Parathyroid adenoma (tissue), 2 donors: ENCODE measurements around the gene SORCS2.

Experiments
- H2AFZ ChIP-seq: fragments of 300-600 bp; sonication (generic); one replicate; pipeline ENCODE4 v1.7.0; 2017; ENCODE audit warnings: antibody characterized with exemption, mild to moderate bottlenecking
- H3K27ac ChIP-seq: fragments of 300-600 bp; sonication (generic); one replicate; pipeline ENCODE4 v1.7.0; 2017
- H3K27me3 ChIP-seq: fragments of 300-600 bp; sonication (generic); one replicate; pipeline ENCODE4 v1.7.0; 2017; ENCODE audit warnings: low read length; ENCODE audit not compliant: control insufficient read depth, insufficient read depth
- H3K36me3 ChIP-seq: fragments of 300-600 bp; sonication (generic); one replicate; pipeline ENCODE4 v1.7.0; 2017; ENCODE audit warnings: low read length; ENCODE audit not compliant: control insufficient read depth, insufficient read depth
- H3K4me1 ChIP-seq: fragments of 300-600 bp; sonication (generic); one replicate; pipeline ENCODE4 v1.7.0; 2017; ENCODE audit warnings: control low read depth
- H3K4me2 ChIP-seq: fragments of 300-600 bp; sonication (generic); one replicate; pipeline ENCODE4 v1.7.0; 2017; ENCODE audit warnings: low read length
- H3K4me3 ChIP-seq: fragments of 300-600 bp; sonication (generic); one replicate; pipeline ENCODE4 v1.7.0; 2017; ENCODE audit warnings: low read depth, low read length
- H3K79me2 ChIP-seq: fragments of 300-600 bp; sonication (generic); one replicate; pipeline ENCODE4 v1.7.0; 2017; ENCODE audit warnings: control low read depth
- H3K9ac ChIP-seq: fragments of 300-600 bp; sonication (generic); one replicate; pipeline ENCODE4 v1.7.0; 2017; ENCODE audit warnings: mild to moderate bottlenecking
- H3K9me3 ChIP-seq: fragments of 300-600 bp; sonication (generic); one replicate; pipeline ENCODE4 v1.7.0; 2017; ENCODE audit warnings: low read length; ENCODE audit not compliant: control insufficient read depth
- TF ChIP-seq, protein P1 (sequence below): fragments of 300-600 bp; sonication (generic); IDR thresholded peaks from one replicate; pipeline ENCODE4 v1.7.0; 2017; ENCODE audit warnings: antibody characterized with exemption, mild to moderate bottlenecking
- donor health status: primary hyperparathyroidism.

The SORCS2 gene

DNA sequence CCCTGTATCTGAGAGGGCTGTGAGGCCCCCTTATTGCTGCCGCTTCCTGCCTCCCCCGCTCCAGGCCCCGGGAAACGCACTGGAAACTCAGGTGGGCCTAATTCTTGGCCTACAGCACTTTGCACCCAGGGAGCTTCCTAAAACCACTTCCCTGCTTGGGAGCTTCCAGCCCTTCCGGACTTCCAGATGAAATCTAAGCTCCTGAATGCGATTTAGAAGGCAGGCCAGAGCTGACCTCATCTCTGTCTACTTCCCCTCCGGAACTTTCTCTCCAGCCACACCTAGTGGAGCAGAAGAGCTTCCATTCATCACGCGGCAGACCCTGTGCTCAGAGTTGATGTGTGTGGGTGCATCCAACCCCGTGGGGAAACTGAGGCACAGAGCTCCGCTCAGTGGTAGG, 84.2 kb downstream of the SORCS2 start:
- Histone ChIP-seq H3K4me3 (no peak overlapping the region), H3K36me3 (no peaks in the 10 kb centered on the region), H3K9ac (no peak overlapping the region), H3K9me3 (no peaks in the 10 kb centered on the region), H3K27ac (no peak overlapping the region), H2AFZ (no peak overlapping the region), H3K79me2 (no peaks in the 10 kb centered on the region), H3K27me3 (no peaks in the 10 kb centered on the region), H3K4me1 (no peaks in the 10 kb centered on the region), H3K4me2 (no peak overlapping the region)
- TF ChIP-seq, protein P1, sequence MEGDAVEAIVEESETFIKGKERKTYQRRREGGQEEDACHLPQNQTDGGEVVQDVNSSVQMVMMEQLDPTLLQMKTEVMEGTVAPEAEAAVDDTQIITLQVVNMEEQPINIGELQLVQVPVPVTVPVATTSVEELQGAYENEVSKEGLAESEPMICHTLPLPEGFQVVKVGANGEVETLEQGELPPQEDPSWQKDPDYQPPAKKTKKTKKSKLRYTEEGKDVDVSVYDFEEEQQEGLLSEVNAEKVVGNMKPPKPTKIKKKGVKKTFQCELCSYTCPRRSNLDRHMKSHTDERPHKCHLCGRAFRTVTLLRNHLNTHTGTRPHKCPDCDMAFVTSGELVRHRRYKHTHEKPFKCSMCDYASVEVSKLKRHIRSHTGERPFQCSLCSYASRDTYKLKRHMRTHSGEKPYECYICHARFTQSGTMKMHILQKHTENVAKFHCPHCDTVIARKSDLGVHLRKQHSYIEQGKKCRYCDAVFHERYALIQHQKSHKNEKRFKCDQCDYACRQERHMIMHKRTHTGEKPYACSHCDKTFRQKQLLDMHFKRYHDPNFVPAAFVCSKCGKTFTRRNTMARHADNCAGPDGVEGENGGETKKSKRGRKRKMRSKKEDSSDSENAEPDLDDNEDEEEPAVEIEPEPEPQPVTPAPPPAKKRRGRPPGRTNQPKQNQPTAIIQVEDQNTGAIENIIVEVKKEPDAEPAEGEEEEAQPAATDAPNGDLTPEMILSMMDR: no peak

DNA sequence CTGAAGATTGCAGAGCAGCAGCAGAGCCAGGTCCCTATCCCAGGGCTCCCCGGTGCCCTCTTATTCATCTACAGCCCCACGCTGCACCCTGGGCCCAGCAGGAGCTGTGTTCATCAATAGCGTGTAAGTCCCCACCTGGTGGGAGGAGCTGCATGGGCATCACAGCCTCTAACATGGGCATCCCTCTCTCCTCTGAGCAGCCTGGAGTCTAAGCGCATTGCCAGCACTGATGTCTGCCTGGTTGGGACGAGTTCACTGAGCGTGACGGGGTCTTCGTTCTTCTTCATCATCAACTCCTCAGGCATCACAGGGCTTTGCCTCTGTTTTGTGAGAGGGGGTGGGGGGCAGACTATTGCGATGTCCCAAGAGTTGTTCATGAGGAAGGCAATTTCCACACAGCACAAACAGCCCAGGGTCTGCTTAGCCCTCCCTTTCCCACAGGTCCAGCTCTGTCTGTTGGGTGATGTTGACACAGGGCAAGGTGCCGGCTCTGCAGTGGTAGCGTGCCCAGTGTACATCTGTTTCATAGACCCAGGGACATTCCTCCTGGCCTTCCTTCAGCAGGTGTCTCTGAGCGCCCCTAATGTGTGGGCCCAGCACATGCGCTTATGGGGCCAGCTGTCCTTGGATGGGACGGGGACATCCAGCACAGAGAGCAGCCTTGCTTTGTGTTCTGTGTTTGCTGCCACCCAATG, 85.9 kb downstream of the SORCS2 start:
- H2AFZ ChIP-seq: no peak overlapping the region
- no peaks in the 10 kb centered on the region for H3K36me3 ChIP-seq
- H3K4me3 ChIP-seq: no peak overlapping the region
- no peaks in the 10 kb centered on the region for H3K79me2 ChIP-seq
- H3K27me3 ChIP-seq: no peaks in the 10 kb centered on the region
- TF ChIP-seq, protein P1: no peak
- H3K9ac ChIP-seq: no peak overlapping the region
- no peak overlapping the region for H3K27ac ChIP-seq
- H3K9me3 ChIP-seq: no peaks in the 10 kb centered on the region
- no peak overlapping the region for H3K4me2 ChIP-seq
- no peaks in the 10 kb centered on the region for H3K4me1 ChIP-seq

DNA sequence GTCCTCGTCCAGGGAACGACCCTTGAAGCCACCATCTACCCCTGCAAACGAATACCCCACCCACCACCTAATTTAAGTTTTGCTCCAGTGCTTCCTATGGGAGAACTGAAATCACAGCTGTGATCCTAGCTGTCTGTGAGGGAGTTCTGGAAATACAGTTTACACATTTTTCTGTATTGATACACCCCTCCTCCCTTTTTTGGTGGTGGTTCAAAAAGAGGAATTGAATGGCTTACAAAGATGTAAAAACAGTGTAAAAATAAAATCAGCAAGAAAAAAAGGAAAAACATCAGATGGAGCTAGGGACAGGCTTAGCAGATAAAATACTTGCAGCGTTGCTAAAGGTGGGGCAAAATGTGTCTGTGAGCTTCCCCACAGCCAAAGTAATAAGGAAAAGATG, 86.6 kb downstream of the SORCS2 start:
- Histone ChIP-seq H3K27ac (no peak overlapping the region), H3K4me2 (no peak overlapping the region), H2AFZ (no peak overlapping the region), H3K27me3 (no peaks in the 10 kb centered on the region), H3K9me3 (no peaks in the 10 kb centered on the region), H3K4me3 (no peak overlapping the region), H3K79me2 (no peaks in the 10 kb centered on the region), H3K9ac (no peak overlapping the region), H3K36me3 (no peaks in the 10 kb centered on the region), H3K4me1 (no peaks in the 10 kb centered on the region)
- TF ChIP-seq, protein P1: no peak

DNA sequence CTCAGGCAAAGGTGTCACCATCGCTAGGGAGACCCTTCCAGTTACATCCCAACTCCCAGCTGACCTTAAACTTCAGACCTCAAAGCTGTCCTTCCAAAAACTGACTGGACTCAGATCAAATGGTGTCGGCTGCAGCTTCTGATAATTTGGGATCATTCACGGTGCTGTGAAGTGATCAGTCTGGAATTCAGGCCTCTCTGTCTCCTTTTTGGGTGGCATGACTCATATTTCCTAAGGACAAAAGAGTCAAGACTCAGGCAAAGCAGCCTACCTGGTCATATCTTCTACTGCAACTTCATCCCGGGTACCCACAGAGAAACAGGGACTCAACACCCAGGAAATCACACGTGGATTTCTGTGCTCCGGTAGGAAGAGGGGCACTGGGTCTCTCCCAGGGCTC, 87.6 kb downstream of the SORCS2 start:
- no peaks in the 10 kb centered on the region for H3K27me3 ChIP-seq
- no peak overlapping the region for H2AFZ ChIP-seq
- no peak overlapping the region for H3K9ac ChIP-seq
- TF ChIP-seq, protein P1: no peak
- no peaks in the 10 kb centered on the region for H3K36me3 ChIP-seq
- H3K27ac ChIP-seq: no peak overlapping the region
- H3K4me3 ChIP-seq: no peak overlapping the region
- H3K4me2 ChIP-seq: no peak overlapping the region
- no peaks in the 10 kb centered on the region for H3K9me3 ChIP-seq
- no peaks in the 10 kb centered on the region for H3K4me1 ChIP-seq
- H3K79me2 ChIP-seq: no peaks in the 10 kb centered on the region
